SJCRH30 (cell line): ENCODE measurements around the gene RSPH3. TPM values are rescaled to one million over a fixed set of nuclear protein-coding genes. Genes with fewer than 3 reads are reported as not detected.
A peak's percentile ranks its signal among the peaks of the same experiment; 100 is the strongest.
"Not testable (repeated sequence)": the region's sequence is repeated elsewhere in the genome, so short reads cannot be mapped to it uniquely, and the experiment has no call there.

Experiments used
- DNase-seq, 2 experiments: peaks; one replicate each; pipeline ENCODE4 v3.0.0-alpha.2; 2015 to 2020
- H3K27ac ChIP-seq: fragments of 250-450 bp; sonication (Bioruptor Pico); 2 replicates; pipeline ENCODE4 v1.5.1; 2020; ENCODE audit warnings: mild to moderate bottlenecking, moderate library complexity
- H3K27me3 ChIP-seq: fragments of 250-450 bp; sonication (Bioruptor Pico); 2 replicates; pipeline ENCODE4 v1.5.1; 2020; ENCODE audit warnings: mild to moderate bottlenecking, moderate library complexity
- H3K36me3 ChIP-seq: fragments of 250-450 bp; sonication (Bioruptor Pico); 2 replicates; pipeline ENCODE4 v1.5.1; 2020; ENCODE audit warnings: mild to moderate bottlenecking, moderate library complexity
- H3K4me1 ChIP-seq: fragments of 250-450 bp; sonication (Bioruptor Pico); 2 replicates; pipeline ENCODE4 v1.5.1; 2020; ENCODE audit warnings: mild to moderate bottlenecking, moderate library complexity
- H3K4me3 ChIP-seq: fragments of 250-450 bp; sonication (Bioruptor Pico); 2 replicates; pipeline ENCODE4 v1.5.1; 2020; ENCODE audit warnings: mild to moderate bottlenecking, moderate library complexity
- H3K9me3 ChIP-seq: fragments of 250-450 bp; sonication (Bioruptor Pico); replicated peaks from 2 replicates; pipeline ENCODE4 v1.5.1; 2020; ENCODE audit warnings: mild to moderate bottlenecking, moderate library complexity
- total RNA-seq: library from RNA; depleted of rRNA; stranded (reverse); fragments of >200 nt; shearing (Covaris generic); gene quantifications from 2 replicates; pipeline ENCODE4 v1.2.3, GENCODE V29; 2014; rRNA removed

The RSPH3 gene, protein sequence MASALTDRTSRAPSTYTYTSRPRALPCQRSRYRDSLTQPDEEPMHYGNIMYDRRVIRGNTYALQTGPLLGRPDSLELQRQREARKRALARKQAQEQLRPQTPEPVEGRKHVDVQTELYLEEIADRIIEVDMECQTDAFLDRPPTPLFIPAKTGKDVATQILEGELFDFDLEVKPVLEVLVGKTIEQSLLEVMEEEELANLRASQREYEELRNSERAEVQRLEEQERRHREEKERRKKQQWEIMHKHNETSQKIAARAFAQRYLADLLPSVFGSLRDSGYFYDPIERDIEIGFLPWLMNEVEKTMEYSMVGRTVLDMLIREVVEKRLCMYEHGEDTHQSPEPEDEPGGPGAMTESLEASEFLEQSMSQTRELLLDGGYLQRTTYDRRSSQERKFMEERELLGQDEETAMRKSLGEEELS
- total RNA-seq: 1.2 and 1.8 TPM in 2 replicates

- Histone ChIP-seq H3K27me3 (no peaks in the 10 kb centered on the region), H3K36me3 (no peaks in the 10 kb centered on the region), H3K9me3 (no peaks in the 10 kb centered on the region), H3K27ac (peak within 1 kb of the TSS; percentile 71), H3K4me1 (no peaks in the 10 kb centered on the region; the same call in 1 of the 2 replicates), H3K4me3 (peak within 1 kb of the TSS; percentile 67)
- peak; percentile 94 to 96 for DNase-seq
These were observed at the start of gene RSPH3 for GRCh38 chr6:158999666-159000403. TSS of gene RSPH3 (minus strand) at chr6:159000202. CDS start at chr6:158999550, 652 bp downstream.

DNA sequence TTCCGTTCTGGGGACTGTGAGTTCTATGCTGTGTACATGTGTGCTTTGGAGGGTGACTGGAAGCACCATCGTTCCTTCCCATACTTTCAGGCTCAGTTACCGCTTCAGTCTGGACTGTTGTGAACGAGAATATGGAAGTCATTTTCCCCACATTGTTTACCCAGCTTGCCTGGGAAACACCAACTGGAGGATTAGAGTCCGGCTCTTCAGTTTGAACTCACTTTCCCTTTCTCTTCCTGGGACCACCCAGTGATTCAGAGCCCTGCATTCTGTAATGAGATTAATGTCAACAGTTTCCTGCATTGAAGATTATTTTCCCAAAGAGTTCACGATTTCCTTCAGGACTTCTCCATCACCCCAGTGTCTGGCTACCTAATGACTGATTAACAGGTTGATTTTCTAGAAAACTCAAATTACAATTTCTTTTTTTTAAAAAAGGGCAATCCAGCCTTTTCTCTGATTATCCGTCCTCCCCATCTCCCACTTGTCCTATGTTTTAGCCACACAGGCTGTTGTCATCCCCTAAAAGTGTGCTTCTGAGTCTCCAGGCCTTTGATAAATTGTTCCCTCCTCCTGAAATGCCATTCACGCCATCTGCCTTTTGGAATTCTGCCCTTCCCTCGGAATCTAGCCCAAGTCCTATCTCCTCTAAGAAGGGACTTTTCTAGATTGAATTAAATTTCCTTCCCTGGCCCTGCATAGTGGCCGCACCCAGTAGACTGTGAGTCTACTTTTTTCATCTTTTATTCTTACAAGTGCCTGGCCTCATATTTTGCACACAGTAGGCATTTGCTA, 48.1 kb upstream of the RSPH3 start:
- no peaks in the 10 kb centered on the region; the same call in 1 of the 2 replicates for H3K9me3 ChIP-seq
- no peaks in the 10 kb centered on the region for H3K27me3 ChIP-seq
- DNase-seq: peak; percentile 73 to 85
- H3K4me3 ChIP-seq: peak overlapping the region; percentile 14; the same call in 1 of the 2 replicates
- no peaks in the 10 kb centered on the region for H3K36me3 ChIP-seq
- peak overlapping the region; percentile 36; the same call in 1 of the 2 replicates for H3K27ac ChIP-seq
- H3K4me1 ChIP-seq: peaks cover 41% of the 10 kb centered on the region

GRCh38 chr6:159045801-159046200, 45.8 kb upstream of the RSPH3 start:
- Histone ChIP-seq H3K27me3 (no peaks in the 10 kb centered on the region), H3K36me3 (no peaks in the 10 kb centered on the region), H3K4me3 (no peak overlapping the region), H3K9me3 (no peaks in the 10 kb centered on the region; the same call in 1 of the 2 replicates), H3K27ac (no peak overlapping the region), H3K4me1 (peaks cover 43% of the 10 kb centered on the region)
- DNase-seq: peak in 1 of 2 experiments; percentile 31

GRCh38 chr6:159044899-159045727, 45.1 kb upstream of the RSPH3 start, which contains the start of gene TAGAP:
TSS of gene TAGAP (minus strand) at chr6:159044991. CDS start at chr6:159044146, 845 bp downstream.
- Histone ChIP-seq H3K9me3 (no peaks in the 10 kb centered on the region), H3K4me1 (peaks cover 42% of the 10 kb centered on the region), H3K36me3 (no peaks in the 10 kb centered on the region), H3K27ac (no peak within 1 kb of the TSS), H3K4me3 (peak within 1 kb of the TSS; percentile 46), H3K27me3 (no peaks in the 10 kb centered on the region)
- peak; percentile 60 to 72 for DNase-seq

GRCh38 chr6:159043947-159044346, 43.9 kb upstream of the RSPH3 start:
- H3K27me3 ChIP-seq: no peaks in the 10 kb centered on the region
- H3K36me3 ChIP-seq: no peaks in the 10 kb centered on the region
- peak overlapping the region; percentile 46 for H3K4me3 ChIP-seq
- H3K9me3 ChIP-seq: no peaks in the 10 kb centered on the region
- DNase-seq: peak in 1 of 2 experiments; percentile 28
- peaks cover 41% of the 10 kb centered on the region for H3K4me1 ChIP-seq
- H3K27ac ChIP-seq: no peak overlapping the region

DNA sequence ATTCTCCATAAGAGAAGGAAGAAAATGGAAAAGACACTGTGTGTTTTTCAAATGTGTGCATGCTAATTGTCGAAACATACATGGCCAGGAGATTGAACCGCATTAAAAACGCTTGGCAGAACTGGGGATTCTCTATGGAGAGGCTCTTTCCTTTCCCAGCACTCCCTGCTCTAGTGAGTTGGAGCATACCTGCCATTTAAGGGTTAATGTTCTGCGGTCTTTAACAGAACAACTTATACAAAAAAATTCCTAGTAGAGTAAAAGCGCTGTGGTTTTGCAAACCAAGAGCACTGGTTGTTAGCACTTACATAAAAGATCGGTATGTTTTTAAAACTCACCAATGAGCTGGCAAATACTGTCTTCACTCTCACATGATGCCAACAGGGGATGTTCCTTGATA, 43.2 kb upstream of the RSPH3 start:
- Histone ChIP-seq H3K27me3 (no peaks in the 10 kb centered on the region), H3K9me3 (no peaks in the 10 kb centered on the region), H3K27ac (no peak overlapping the region), H3K4me3 (peak overlapping the region; percentile 9; the same call in 1 of the 2 replicates), H3K4me1 (peaks cover 34% of the 10 kb centered on the region), H3K36me3 (no peaks in the 10 kb centered on the region)
- DNase-seq: peak in 1 of 2 experiments; percentile 38

DNA sequence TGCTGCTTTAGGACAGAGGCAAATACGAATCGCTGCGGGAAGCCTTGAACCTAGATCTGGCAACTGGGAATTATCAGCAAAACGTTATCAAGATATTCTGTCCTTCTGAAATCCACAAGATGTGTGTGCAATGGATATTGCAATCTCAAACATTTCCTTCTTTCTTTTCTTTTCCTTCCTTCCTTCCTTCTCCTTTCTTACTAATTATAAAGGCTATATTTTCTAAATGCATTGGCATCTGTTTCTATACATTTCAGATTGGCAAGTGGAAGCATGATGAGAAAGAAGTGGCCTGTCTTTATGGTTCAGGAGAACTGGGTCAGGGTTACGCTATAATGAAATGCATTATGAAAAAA, 42.8 kb upstream of the RSPH3 start:
- H3K36me3 ChIP-seq: no peaks in the 10 kb centered on the region

DNA sequence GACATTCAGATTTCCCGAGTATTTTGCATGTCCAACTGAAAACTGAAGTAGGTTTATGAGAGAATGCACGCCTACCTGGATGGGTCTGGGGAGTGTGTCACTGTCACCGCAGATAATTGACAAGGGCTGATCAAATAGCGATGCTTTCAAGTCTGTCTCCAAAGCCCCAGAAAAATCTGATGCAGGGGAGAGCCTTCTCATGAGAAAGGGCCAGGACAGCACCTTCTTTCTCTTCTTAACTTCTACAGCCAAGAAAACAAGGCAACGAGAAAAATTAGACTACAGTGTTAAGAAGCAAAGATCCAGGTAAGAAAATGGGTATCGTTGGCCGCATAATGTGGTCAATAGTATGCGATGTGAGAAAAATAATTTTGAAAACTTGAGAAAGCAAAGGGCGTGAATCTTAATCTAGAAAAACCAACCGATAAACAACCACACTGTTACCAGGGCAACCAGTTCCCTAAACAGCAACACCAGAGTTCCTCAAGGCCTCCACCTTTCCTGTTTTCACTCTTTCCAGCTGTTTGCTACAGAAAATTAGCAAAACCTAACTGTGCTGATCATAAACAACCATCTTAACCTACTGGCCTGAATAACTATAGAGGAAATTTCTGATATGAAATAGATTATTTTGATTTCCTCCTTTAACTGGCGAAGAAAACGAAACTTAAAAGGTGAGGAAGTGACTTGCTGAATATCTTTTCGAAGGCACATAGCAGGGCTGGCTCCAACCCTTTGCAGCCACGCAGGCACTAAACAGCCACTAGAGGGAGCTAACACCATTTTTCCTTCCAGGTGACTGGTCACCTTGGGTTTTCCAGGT, 42.2 kb upstream of the RSPH3 start:
- no peak overlapping the region for H3K4me3 ChIP-seq
- no peaks in the 10 kb centered on the region for H3K36me3 ChIP-seq
- no peaks in the 10 kb centered on the region for H3K9me3 ChIP-seq
- H3K4me1 ChIP-seq: peaks cover 25% of the 10 kb centered on the region
- no peak overlapping the region for H3K27ac ChIP-seq
- peak; percentile 54 to 82 for DNase-seq
- H3K27me3 ChIP-seq: no peaks in the 10 kb centered on the region

More for the DNA sequence above, 42.8 kb upstream of the RSPH3 start:
- DNase-seq: no peak
- Histone ChIP-seq H3K27me3 (no peaks in the 10 kb centered on the region), H3K9me3 (no peaks in the 10 kb centered on the region), H3K4me1 (peaks cover 31% of the 10 kb centered on the region), H3K4me3 (no peak overlapping the region), H3K27ac (no peak overlapping the region)

GRCh38 chr6:159041181-159041580, 41.2 kb upstream of the RSPH3 start:
- DNase-seq: no peak
- H3K9me3 ChIP-seq: no peaks in the 10 kb centered on the region
- H3K4me3 ChIP-seq: no peak overlapping the region
- peaks cover 25% of the 10 kb centered on the region for H3K4me1 ChIP-seq
- no peaks in the 10 kb centered on the region for H3K36me3 ChIP-seq
- no peak overlapping the region for H3K27ac ChIP-seq
- no peaks in the 10 kb centered on the region for H3K27me3 ChIP-seq

DNA sequence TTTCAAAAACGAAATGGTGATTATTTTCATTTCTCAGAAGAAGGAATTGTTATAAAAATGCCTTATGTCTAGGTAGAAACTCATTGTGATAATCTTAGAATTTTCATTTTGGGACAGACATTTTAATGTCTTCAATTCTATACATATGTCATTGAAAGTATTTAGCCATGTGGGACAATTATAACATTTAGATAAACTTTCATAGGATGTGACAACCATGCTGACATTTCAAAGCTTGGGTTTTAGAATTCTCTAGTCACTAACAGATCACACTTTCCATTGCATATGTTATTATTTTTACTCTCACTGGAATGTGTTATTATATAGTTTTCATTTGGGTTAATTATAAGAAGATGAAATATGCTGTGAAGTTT, 39.9 kb upstream of the RSPH3 start:
- peaks cover 16% of the 10 kb centered on the region for H3K4me1 ChIP-seq
- no peak overlapping the region for H3K4me3 ChIP-seq
- H3K9me3 ChIP-seq: no peaks in the 10 kb centered on the region
- H3K36me3 ChIP-seq: no peaks in the 10 kb centered on the region
- no peaks in the 10 kb centered on the region for H3K27me3 ChIP-seq
- no peak for DNase-seq
- H3K27ac ChIP-seq: no peak overlapping the region

DNA sequence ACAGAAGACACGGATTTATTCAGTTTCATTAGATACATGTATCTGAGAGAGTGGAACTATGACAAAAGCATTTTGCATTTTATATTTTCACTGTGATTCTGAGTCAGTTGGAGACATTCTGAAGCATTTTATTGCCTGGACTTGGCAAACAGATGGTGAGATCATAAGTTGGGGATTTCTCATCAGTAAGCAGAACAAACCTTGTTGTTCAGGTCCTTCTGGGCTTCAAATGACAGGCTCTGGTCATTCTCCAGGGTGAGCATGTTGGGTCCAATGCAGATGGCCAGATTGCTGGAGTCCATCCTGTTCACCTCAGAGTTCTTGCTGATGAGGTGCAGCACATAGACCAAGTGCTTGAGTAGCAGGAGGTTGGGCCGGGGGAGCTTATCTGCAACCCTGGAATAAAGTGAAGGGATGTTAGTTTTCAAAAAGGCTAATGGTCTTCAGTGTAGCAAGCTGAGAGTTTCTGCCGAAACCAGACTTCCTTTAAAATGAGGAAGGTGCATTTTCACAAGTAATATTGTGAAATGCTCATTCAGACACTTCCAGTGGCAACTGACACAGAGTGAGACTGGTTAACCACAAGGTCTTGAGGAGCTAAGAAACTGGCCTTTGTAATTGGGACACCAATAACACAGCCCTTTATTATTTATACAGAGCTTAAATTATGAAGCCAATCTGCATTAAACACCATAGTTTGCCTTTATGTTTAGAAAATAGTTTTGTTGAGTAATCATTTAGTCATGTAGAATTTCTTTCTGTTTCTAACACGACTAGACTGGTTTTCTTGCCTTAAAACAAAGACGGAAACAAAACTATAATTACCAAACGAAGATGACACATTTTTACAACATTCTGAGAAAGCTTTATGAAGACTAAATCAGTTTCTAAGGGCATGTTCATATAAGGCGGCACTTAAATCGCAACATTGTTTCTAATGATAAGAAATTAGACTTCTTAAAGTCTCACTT, 39.2 kb upstream of the RSPH3 start:
- no peak for DNase-seq
- Histone ChIP-seq H3K9me3 (no peaks in the 10 kb centered on the region), H3K27me3 (no peaks in the 10 kb centered on the region), H3K4me1 (peaks cover 14% of the 10 kb centered on the region), H3K4me3 (no peak overlapping the region), H3K27ac (no peak overlapping the region), H3K36me3 (no peaks in the 10 kb centered on the region)

DNA sequence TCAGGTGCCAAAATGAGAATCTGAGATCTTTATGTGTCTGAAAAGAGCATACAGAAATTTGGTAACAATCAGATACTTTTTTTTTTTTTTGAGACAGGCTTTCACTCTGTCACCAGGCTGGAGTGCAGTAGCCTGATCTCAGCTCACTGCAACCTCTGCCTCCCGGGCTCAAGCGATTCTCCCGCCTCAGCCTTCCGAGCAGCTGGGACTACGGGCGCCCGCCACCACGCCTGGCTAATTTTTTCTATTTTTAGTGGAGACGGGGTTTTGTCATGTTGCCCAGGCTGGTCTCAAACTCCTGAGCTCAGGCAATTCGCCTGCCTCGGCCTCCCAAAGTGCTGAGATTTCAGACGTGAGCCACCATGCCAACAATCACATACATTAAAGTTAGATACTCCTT, 38.3 kb upstream of the RSPH3 start:
- DNase-seq, H3K4me1 ChIP-seq: not testable (repeated sequence)

More for the DNA sequence above, 38.3 kb upstream of the RSPH3 start:
- H3K36me3 ChIP-seq, H3K27ac ChIP-seq, H3K4me3 ChIP-seq, H3K27me3 ChIP-seq, H3K9me3 ChIP-seq: not testable (repeated sequence)
